WTC11 (cell line): Measurements from ENCODE around the gene PPP4R2. TPM values are rescaled to one million over a fixed set of nuclear protein-coding genes. Genes with fewer than 3 reads are reported as not detected.

Experiments used
- ATAC-seq: fragments of 200-7000 bp; cut with Tn5 transposase; 2 replicates; pipeline ENCODE4 v1.10.0; 2021; ENCODE audit warnings: mild to moderate bottlenecking, moderate library complexity
- CTCF ChIA-PET: fragments of 300-600 bp; sonication (Branson Sonifier 250); formaldehyde crosslinking; loops from one replicate; lab custom pipeline; 2021; ENCODE audit warnings: antibody characterized with exemption; lab: Charles Lee
- POLR2A ChIA-PET: fragments of 350-600 bp; sonication (Branson Sonifier 250); formaldehyde crosslinking; loops from one replicate; lab custom pipeline; 2021; ENCODE audit warnings: antibody characterized with exemption; lab: Charles Lee
- DNase-seq: peaks from one replicate; pipeline ENCODE4 v3.0.0; 2021; ENCODE audit warnings: low spot score
- H3K27ac Mint-ChIP-seq: 2 replicates; pipeline ENCODE4 v1.8.0; 2021; ENCODE audit warnings: mixed read lengths
- H3K27me3 Mint-ChIP-seq: 2 replicates; pipeline ENCODE4 v1.8.0; 2021; ENCODE audit warnings: low read depth, mild to moderate bottlenecking, moderate library complexity, mixed read lengths
- H3K36me3 Mint-ChIP-seq: 2 replicates; pipeline ENCODE4 v1.8.0; 2021; ENCODE audit warnings: mixed read lengths
- H3K4me1 Mint-ChIP-seq: 2 replicates; pipeline ENCODE4 v1.8.0; 2022; ENCODE audit warnings: mixed read lengths
- H3K4me3 Mint-ChIP-seq: 2 replicates; pipeline ENCODE4 v1.8.0; 2021; ENCODE audit warnings: mild to moderate bottlenecking, moderate library complexity, mixed read lengths
- H3K9me3 Mint-ChIP-seq: 2 replicates; pipeline ENCODE4 v1.8.0; 2021; ENCODE audit warnings: mixed read lengths
- CREB1 ChIP-seq: sonication (generic); formaldehyde crosslinking; IDR thresholded peaks from 2 replicates; pipeline ENCODE4 v1.8.0; 2023; ENCODE audit warnings: mild to moderate bottlenecking, missing genetic modification reagents
- EMX1 ChIP-seq: fragments of 250-450 bp; sonication (Bioruptor Pico); IDR thresholded peaks from 2 replicates; pipeline ENCODE4 v1.8.0; 2021; ENCODE audit warnings: mild to moderate bottlenecking
- FOXP4 ChIP-seq: sonication (generic); formaldehyde crosslinking; IDR thresholded peaks from 2 replicates; pipeline ENCODE4 v1.8.0; 2022; ENCODE audit warnings: mild to moderate bottlenecking, missing genetic modification reagents
- IRF1 ChIP-seq: sonication (generic); formaldehyde crosslinking; IDR thresholded peaks from 2 replicates; pipeline ENCODE4 v1.8.0; 2023; ENCODE audit warnings: missing genetic modification reagents
- MAX ChIP-seq: sonication (generic); formaldehyde crosslinking; IDR thresholded peaks from 2 replicates; pipeline ENCODE4 v1.8.0; 2022; ENCODE audit warnings: mild to moderate bottlenecking, missing genetic modification reagents
- MLX ChIP-seq: sonication (generic); formaldehyde crosslinking; IDR thresholded peaks from 2 replicates; pipeline ENCODE4 v1.8.1; 2023; ENCODE audit warnings: mild to moderate bottlenecking, missing genetic modification reagents, moderate library complexity
- NFYB ChIP-seq: sonication (generic); formaldehyde crosslinking; conservative IDR thresholded peaks from 2 replicates; pipeline ENCODE4 v1.8.0; 2022; ENCODE audit warnings: low read depth, missing genetic modification reagents
- NR3C1 ChIP-seq: sonication (generic); formaldehyde crosslinking; conservative IDR thresholded peaks from 2 replicates; pipeline ENCODE4 v1.8.1; 2023; ENCODE audit warnings: low read depth, mild to moderate bottlenecking, missing genetic modification reagents
- PRDM15 ChIP-seq: sonication (generic); formaldehyde crosslinking; IDR thresholded peaks from 2 replicates; pipeline ENCODE4 v1.8.0; 2022; ENCODE audit warnings: missing genetic modification reagents
- SMAD3 ChIP-seq: sonication (generic); formaldehyde crosslinking; IDR thresholded peaks from 2 replicates; pipeline ENCODE4 v1.8.0; 2022; ENCODE audit warnings: missing genetic modification reagents, mild to moderate bottlenecking, borderline replicate concordance
- SOX15 ChIP-seq: fragments of 250-450 bp; sonication (Bioruptor Pico); IDR thresholded peaks from 2 replicates; pipeline ENCODE4 v1.9.0; 2021; ENCODE audit warnings: mild to moderate bottlenecking
- TEAD1 ChIP-seq: sonication (generic); formaldehyde crosslinking; IDR thresholded peaks from 2 replicates; pipeline ENCODE4 v1.8.0; 2022; ENCODE audit warnings: mild to moderate bottlenecking, missing genetic modification reagents
- TEAD4 ChIP-seq: sonication (generic); formaldehyde crosslinking; IDR thresholded peaks from 2 replicates; pipeline ENCODE4 v1.8.0; 2022; ENCODE audit warnings: mild to moderate bottlenecking, missing genetic modification reagents
- ZMAT4 ChIP-seq: fragments of 250-450 bp; sonication (Bioruptor Pico); IDR thresholded peaks from 2 replicates; pipeline ENCODE4 v1.9.0; 2021; ENCODE audit warnings: mild to moderate bottlenecking
- ZNF232 ChIP-seq: sonication (generic); formaldehyde crosslinking; IDR thresholded peaks from 2 replicates; pipeline ENCODE4 v1.8.0; 2022; ENCODE audit warnings: mild to moderate bottlenecking, missing genetic modification reagents
- ZNF317 ChIP-seq: sonication (generic); formaldehyde crosslinking; IDR thresholded peaks from 2 replicates; pipeline ENCODE4 v1.8.1; 2023; ENCODE audit warnings: low read depth, mild to moderate bottlenecking, moderate library complexity, missing genetic modification reagents, borderline replicate concordance
- ZSCAN18 ChIP-seq: fragments of 250-450 bp; sonication (Bioruptor Pico); IDR thresholded peaks from 2 replicates; pipeline ENCODE4 v2.1.2; 2022; ENCODE audit warnings: mild to moderate bottlenecking, moderate library complexity
- total RNA-seq: library from RNA; stranded (reverse); gene quantifications from 3 replicates; pipeline ENCODE4 v1.2.3, GENCODE V29; 2021

PPP4R2 gene
- total RNA-seq, 1 experiment from 2014 or later = 78.1 TPM

GRCh38 chr3:72973031-72973723 is 23.4 kb upstream of the PPP4R2 start (continued):
- TF ChIP-seq PRDM15 (CRISPR knock-in tag) = no peak
- no peak for TF ChIP-seq ZNF317 (CRISPR knock-in tag)
- TF ChIP-seq TEAD1 (CRISPR knock-in tag) = no peak
- no peak for TF ChIP-seq ZMAT4 (CRISPR knock-in tag)
- TF ChIP-seq ZSCAN18 = no peak
- TF ChIP-seq IRF1 (CRISPR knock-in tag) = no peak
- no peak for TF ChIP-seq MAX (CRISPR knock-in tag)
- TF ChIP-seq NR3C1 (CRISPR knock-in tag) = no peak
- no peak for TF ChIP-seq MLX (CRISPR knock-in tag)
- TF ChIP-seq TEAD4 (CRISPR knock-in tag) = no peak
- TF ChIP-seq ZNF232 (CRISPR knock-in tag) = no peak
- TF ChIP-seq, all 79 proteins: peak for 0

GRCh38 chr3:72973786-72974185 is 22.8 kb upstream of the PPP4R2 start:
- H3K36me3 Mint-ChIP-seq = no peaks in the 10 kb centered on the region; the same call in 1 of the 2 replicates
- H3K4me3 Mint-ChIP-seq = no peak overlapping the region
- DNase-seq (no peak), ATAC-seq (no peak)
- H3K4me1 Mint-ChIP-seq = peaks cover 27% of the 10 kb centered on the region
- no peak overlapping the region for H3K27ac Mint-ChIP-seq
- no peaks in the 10 kb centered on the region for H3K9me3 Mint-ChIP-seq
- ChIA-PET POLR2A (no interaction called here), CTCF (no interaction called here)
- TF ChIP-seq NR3C1 (CRISPR knock-in tag) = no peak
- no peak for TF ChIP-seq FOXP4 (CRISPR knock-in tag)
- TF ChIP-seq SOX15 (CRISPR knock-in tag) = no peak
- no peak for TF ChIP-seq NFYB (CRISPR knock-in tag)
- TF ChIP-seq EMX1 (CRISPR knock-in tag) = no peak
- no peak for TF ChIP-seq SMAD3 (CRISPR knock-in tag)
- TF ChIP-seq CREB1 (CRISPR knock-in tag) = no peak
- H3K27me3 Mint-ChIP-seq = no peaks in the 10 kb centered on the region
